NT2/D1 (cell line): ENCODE data around the gene OSBPL9.

Source experiments
- DNase-seq: peaks from one replicate; pipeline ENCODE4 v3.0.0-alpha.2; 2011; ENCODE audit warnings: low read depth, low spot score
- H3K27me3 ChIP-seq: 2 replicates; pipeline ENCODE4 v1.6.0; 2011; ENCODE audit warnings: mild to moderate bottlenecking; ENCODE audit not compliant: insufficient read length, insufficient read depth
- H3K36me3 ChIP-seq: 2 replicates; pipeline ENCODE4 v1.6.1; 2011; ENCODE audit warnings: mild to moderate bottlenecking, low read length, mixed read lengths; ENCODE audit not compliant: insufficient read depth, insufficient read length
- H3K4me1 ChIP-seq: 2 replicates; pipeline ENCODE4 v1.5.1; 2011; ENCODE audit not compliant: insufficient read depth, insufficient read length
- H3K4me3 ChIP-seq: 2 replicates; pipeline ENCODE4 v1.5.1; 2011; ENCODE audit warnings: low read depth; ENCODE audit not compliant: insufficient read length
- H3K9ac ChIP-seq: 2 replicates; pipeline ENCODE4 v1.6.0; 2011; ENCODE audit warnings: low read depth; ENCODE audit not compliant: insufficient read length
- H3K9me3 ChIP-seq: 2 replicates; pipeline ENCODE4 v1.5.1; 2011; ENCODE audit warnings: mild to moderate bottlenecking, low read length; ENCODE audit not compliant: insufficient read depth
- SUZ12 ChIP-seq: IDR thresholded peaks from 2 replicates; pipeline ENCODE4 v1.6.1; 2011; ENCODE audit not compliant: insufficient read length, insufficient read depth; ENCODE audit errors: extremely low read depth
- YY1 ChIP-seq: IDR thresholded peaks from 2 replicates; pipeline ENCODE4 v1.6.1; 2011; ENCODE audit not compliant: insufficient read length, insufficient read depth
- ZNF274 ChIP-seq: IDR thresholded peaks from 2 replicates; pipeline ENCODE4 v1.6.1; 2011; ENCODE audit warnings: mild to moderate bottlenecking, low read depth, low read length

OSBPL9 gene

DNA sequence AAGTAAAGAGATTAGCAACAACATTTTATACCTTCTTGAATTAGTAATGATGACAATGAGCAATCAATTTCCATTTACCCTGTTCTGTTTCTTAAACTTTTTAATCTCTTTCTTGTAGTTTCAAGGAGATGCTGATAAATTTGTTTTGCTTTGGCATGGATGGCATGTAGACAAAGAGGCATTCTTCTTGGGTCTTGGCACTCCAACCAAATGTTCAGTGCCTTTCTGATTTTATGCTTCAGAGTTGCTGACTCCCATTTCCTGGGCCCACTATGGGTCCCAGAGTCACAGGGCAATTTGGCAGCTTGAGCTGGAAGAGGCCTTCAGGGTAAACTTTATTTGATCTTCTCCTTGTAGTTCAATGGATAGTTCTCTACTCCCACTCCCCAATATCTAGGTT is 42.1 kb upstream of the OSBPL9 start:
- no peaks in the 10 kb centered on the region for H3K36me3 ChIP-seq
- no peak for DNase-seq

GRCh38 chr1:51575406-51576084 is 41.3 kb upstream of the OSBPL9 start:
- Histone ChIP-seq H3K4me3 (no peak overlapping the region), H3K9ac (no peak overlapping the region)
- DNase-seq = no peak

More for the DNA sequence above, 42.1 kb upstream of the OSBPL9 start:
- H3K9ac ChIP-seq = no peak overlapping the region
- H3K4me3 ChIP-seq = no peak overlapping the region
- no peak for TF ChIP-seq YY1
- TF ChIP-seq ZNF274 = no peak
- TF ChIP-seq SUZ12 = no peak
- no peaks in the 10 kb centered on the region for H3K27me3 ChIP-seq
- no peaks in the 10 kb centered on the region for H3K9me3 ChIP-seq
- peaks cover 5% of the 10 kb centered on the region for H3K4me1 ChIP-seq

DNA sequence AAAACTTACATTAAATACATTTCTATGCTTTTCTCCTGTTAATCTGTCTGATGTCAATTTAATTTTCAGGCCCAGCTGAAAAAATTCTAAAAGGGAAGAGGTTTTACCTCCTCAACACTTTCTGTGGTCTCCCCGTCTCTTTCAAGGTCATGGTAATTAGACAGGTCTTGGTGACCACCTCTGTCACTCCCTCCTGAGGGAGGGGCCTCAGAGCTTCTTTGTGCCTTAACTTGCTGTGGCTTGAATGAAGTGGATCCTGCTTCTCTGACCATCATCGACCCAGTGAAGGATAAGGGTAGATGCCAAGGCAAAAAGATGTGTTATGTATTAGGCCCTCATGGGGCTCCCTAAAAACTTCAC is 40.8 kb upstream of the OSBPL9 start:
- no peak for TF ChIP-seq ZNF274
- no peak for TF ChIP-seq YY1
- no peak for TF ChIP-seq SUZ12
- DNase-seq = no peak
- Histone ChIP-seq H3K4me3 (no peak overlapping the region), H3K27me3 (no peaks in the 10 kb centered on the region), H3K36me3 (no peaks in the 10 kb centered on the region), H3K4me1 (no peaks in the 10 kb centered on the region), H3K9ac (no peak overlapping the region), H3K9me3 (no peaks in the 10 kb centered on the region)

More at GRCh38 chr1:51575406-51576084, 41.3 kb upstream of the OSBPL9 start:
- Histone ChIP-seq H3K27me3 (no peaks in the 10 kb centered on the region), H3K4me1 (peaks cover 1% of the 10 kb centered on the region), H3K9me3 (no peaks in the 10 kb centered on the region), H3K36me3 (no peaks in the 10 kb centered on the region)
- no peak for TF ChIP-seq ZNF274
- TF ChIP-seq YY1 = no peak
- TF ChIP-seq SUZ12 = no peak

DNA sequence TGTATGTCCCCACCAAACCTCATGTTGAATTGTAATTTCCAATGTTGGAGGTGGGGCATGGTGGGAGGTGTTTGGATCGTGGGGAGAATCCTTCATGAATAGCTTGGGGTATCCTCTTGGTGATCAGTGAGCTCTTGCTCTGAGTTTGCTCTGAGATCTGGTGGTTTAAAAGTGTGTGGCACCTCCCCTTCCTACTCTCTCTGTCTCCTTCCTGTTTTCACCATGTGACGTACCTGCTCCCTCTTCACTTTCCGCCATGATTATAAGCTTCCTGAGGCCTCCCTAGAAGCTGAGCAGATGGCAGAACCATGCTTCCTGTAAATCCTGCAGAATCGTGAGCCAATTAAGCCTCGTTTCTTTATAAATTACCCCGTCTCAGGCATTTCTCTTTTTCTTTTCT is 40.0 kb upstream of the OSBPL9 start:
- Histone ChIP-seq H3K27me3 (no peaks in the 10 kb centered on the region), H3K36me3 (no peaks in the 10 kb centered on the region), H3K4me1 (no peaks in the 10 kb centered on the region), H3K9ac (no peak overlapping the region), H3K4me3 (no peak overlapping the region), H3K9me3 (no peaks in the 10 kb centered on the region)
- no peak for TF ChIP-seq ZNF274
- TF ChIP-seq SUZ12 = no peak
- no peak for TF ChIP-seq YY1
- DNase-seq = no peak

GRCh38 chr1:51578383-51579109 is 38.3 kb upstream of the OSBPL9 start:
- no peak for TF ChIP-seq SUZ12
- no peak for TF ChIP-seq ZNF274
- no peak for TF ChIP-seq YY1
- H3K9ac ChIP-seq = no peak overlapping the region
- H3K4me1 ChIP-seq = no peaks in the 10 kb centered on the region
- H3K27me3 ChIP-seq = no peaks in the 10 kb centered on the region
- H3K4me3 ChIP-seq = no peak overlapping the region
- H3K9me3 ChIP-seq = no peaks in the 10 kb centered on the region
- H3K36me3 ChIP-seq = no peaks in the 10 kb centered on the region
- DNase-seq = no peak

DNA sequence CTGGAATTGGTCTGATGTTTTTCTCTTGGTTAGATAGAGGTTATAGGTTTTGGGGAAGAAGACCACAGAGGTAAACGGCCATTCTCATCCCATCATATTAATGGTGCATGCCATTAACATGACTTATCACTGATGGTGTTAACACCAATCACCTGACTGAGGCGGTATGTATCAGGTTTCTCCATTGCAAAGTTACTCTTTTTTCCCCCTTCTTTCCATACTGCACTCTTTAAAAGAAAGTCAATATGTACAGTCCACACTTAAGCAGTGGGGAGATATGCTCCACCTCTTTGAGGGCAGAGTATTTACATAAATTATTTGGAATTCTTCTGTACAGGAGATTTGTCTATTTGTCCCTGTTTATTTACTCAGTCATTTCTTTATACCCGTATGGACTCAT is 35.7 kb upstream of the OSBPL9 start:
- H3K4me3 ChIP-seq = no peak overlapping the region
- no peaks in the 10 kb centered on the region for H3K9me3 ChIP-seq
- TF ChIP-seq ZNF274 (no peak), YY1 (no peak), SUZ12 (no peak)

GRCh38 chr1:51583532-51583931 is 33.4 kb upstream of the OSBPL9 start:
- Histone ChIP-seq H3K36me3 (no peaks in the 10 kb centered on the region), H3K4me3 (no peak overlapping the region), H3K4me1 (no peaks in the 10 kb centered on the region), H3K9me3 (no peaks in the 10 kb centered on the region), H3K27me3 (no peaks in the 10 kb centered on the region), H3K9ac (no peak overlapping the region)
- TF ChIP-seq ZNF274 (no peak), SUZ12 (no peak), YY1 (no peak)
- DNase-seq = no peak

More for the DNA sequence above, 35.7 kb upstream of the OSBPL9 start:
- no peak for DNase-seq
- no peak overlapping the region for H3K9ac ChIP-seq
- no peaks in the 10 kb centered on the region for H3K4me1 ChIP-seq
- H3K36me3 ChIP-seq = no peaks in the 10 kb centered on the region
- no peaks in the 10 kb centered on the region for H3K27me3 ChIP-seq
